ENCODE measurements around the gene CDK14.

The CDK14 gene

DNA sequence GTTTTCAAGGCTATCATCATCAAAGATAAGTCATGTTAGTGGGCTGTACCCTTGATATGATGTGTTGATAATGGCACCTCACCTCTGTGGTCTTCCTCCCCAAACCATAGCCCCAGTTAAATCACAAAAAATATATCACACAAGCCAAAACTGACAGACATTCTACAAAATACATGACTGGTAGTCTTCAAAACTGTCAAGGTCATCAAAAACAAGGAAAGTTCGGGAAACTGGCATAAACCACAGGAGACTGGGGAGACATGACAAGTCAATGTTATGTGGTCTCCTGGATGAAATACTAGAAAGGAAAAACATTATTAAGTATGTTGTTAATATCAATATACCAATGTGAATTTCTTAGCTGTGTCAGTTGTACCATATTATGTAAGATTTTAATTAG is 388.6 kb downstream of the CDK14 start:
- no peak for DNase-seq (ENCODE audit: extremely low read depth in 1 of 2, low read depth in 1 of 2)

DNA sequence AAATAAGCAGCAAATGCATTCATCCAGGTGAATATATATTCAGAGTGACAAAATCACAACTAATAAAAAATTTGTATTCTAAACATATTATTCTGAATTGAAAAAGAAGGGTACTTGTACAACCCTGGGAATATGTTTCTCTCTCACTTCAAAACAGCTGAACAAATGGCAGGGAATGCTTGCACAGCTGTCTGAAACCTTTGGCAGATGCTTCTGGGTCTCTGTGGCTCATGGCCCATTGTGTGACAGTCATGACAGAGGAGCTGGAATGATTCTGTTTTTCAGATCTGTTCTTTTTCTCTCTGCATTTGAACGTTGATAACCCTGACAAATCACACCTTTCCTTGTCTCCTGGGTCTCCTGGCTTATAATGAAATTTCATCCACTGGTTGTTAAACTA is 392.4 kb downstream of the CDK14 start:
- DNase-seq (ENCODE audit: extremely low read depth in 1 of 2, low read depth in 1 of 2), result no peak

DNA sequence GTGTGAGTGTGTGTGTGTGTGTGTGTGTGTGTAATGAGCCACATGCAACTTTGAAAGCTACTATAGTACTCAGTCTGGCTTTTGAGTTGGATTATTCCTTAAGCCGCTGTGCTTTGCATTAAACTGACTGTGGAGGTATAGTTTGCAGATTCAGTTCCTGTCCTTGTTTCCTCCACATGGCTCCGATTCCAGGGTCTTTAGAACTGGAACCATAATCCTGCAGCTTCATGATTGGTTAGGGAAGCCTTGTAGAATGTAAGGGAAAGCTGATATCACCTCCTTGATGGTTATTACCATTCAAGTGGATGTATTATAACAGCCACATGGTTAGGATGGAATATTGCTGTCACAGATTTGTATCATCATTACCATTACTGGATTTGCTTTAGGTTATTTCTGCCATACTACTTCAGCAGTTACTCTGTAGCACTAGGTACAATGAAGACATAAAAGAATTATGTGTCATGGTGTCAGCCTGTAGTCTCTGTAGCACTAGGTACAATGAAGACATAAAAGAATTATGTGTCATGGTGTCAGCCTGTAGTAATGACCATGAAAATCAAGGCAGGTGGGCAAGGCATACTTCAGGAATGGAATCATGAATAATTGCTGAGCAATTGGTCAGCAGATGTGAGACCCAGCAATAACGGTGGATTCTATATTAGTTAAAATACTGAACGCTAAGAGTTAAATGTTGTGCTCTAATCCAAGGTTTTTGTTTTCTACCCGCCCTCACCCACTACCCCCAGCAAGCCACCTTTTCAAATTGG is 393.1 kb downstream of the CDK14 start:
- DNase-seq (ENCODE audit: extremely low read depth in 1 of 2, low read depth in 1 of 2), result no peak

DNA sequence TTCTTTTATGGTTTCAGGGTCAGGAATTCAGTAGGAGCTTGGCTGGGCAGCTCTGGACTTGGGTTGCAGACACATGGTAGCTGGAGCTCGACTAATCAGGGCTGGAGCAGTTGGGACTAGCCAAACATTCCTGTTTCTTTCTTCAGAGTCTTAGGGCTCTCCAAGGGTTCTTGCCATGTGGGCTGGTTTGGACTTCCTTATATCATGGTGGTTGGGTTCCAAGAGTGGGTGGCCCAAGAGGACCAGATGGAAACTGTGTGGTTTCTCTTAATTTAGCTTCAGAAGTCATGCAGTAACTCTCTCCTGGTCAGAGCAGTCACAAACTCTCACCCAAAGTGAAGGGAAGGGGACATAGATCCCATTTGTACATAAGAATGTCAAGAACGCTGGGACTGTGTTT is 398.0 kb downstream of the CDK14 start:
- DNase-seq (ENCODE audit: extremely low read depth in 1 of 2, low read depth in 1 of 2), result no peak

DNA sequence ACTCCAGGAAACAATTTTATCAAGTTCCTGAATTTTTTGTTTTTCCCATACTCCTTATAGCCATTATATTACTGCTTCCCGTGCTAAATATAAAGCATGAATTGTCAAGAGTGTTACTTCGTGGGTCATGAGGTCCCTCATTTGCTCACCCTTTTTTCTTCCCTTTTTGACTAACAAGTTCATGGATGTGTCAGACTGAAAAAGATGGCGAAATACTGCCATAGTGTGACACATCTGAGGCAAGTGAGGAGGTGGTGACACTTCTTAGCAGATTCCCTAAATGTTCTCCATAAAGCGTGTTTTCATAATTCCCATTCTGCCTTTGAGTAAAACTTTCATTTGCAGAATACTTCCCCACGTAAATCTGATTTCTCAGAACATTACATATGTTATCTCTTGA is 398.5 kb downstream of the CDK14 start:
- no peak for DNase-seq (ENCODE audit: extremely low read depth in 1 of 2, low read depth in 1 of 2)

DNA sequence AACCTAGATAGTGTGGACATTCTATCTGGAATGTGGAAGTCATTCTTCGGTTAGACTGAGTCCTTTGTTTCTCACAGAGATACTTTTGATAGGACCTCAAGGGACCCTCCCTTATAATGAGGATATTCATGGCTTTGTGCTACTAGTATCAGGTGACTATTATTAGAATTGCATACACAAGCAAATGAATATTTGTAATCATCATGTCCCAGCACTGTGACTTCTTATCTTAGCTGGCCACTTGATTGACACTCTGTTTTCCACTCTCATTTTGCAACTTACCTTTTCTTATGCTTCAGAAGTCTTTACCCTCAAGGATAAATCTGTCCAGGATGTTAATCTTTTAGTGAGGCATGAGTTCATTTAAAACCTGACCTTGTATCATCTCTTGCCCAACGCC is 399.9 kb downstream of the CDK14 start:
- no peak for DNase-seq (ENCODE audit: extremely low read depth in 1 of 2, low read depth in 1 of 2)

DNA sequence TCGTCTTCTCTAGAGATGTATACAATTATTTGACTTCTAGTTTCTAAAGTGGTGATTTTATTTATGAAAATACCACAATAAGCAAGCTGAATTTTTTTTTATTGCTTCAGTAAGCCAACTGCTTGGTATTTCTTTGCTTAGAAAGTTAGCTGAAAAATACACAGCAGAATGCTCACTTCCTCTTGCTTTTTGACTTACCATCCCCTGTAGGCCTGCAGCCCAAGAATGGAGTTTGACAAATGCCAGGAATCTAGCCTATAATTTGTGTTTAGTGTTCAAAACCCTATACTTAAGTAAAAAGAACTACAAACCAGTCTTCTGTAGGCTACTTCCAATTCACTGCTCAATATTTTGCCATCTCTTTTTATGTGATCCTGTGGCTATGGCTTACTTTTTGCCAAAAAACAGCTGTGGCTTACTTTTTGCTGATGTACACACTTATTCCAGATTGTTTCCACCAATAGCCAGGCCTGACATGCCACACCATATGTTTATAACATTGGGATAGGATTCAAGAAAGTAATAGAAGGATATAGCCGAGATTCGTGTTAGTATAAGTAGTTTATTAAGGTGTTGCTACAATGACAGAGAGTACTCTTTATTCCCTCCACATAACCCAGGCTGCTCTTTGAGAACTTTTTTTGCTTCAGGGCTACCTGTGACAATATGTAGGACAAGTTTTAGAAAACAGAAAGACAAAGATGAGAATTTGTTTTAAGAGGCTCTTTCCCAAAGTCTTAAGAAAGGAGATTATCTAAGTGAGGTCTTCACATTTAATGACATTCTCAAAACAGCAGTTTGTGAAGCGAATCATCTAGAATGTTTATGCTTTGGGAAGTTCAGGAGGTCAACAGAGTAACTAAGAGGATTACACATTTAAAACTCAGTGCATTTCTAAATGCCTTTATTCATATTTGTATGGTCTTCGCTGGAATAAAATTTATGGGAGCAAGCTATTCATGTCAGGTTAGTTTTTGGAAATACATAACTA is 404.2 kb downstream of the CDK14 start:
- DNase-seq (ENCODE audit: extremely low read depth in 1 of 2, low read depth in 1 of 2), result no peak

DNA sequence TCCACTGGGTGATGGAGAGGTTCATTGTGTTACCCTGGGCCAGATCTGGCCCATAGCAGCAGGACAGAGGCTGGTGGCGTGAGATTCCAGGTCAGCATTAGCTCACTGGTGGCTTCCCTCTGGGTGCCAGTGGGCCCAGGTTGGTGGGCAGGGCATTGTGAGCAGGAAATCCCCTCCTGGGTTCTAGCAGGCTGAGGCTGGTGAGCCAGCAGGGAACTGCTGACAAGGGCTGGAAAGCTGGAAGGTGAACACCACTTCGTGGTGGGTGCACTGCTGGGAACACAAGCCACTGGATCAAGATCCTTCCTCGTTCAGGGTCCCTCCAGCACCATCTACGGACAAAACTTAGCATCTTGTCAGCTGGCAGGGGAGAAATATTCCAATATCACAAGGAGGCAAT is 408.9 kb downstream of the CDK14 start:
- DNase-seq (ENCODE audit: extremely low read depth in 1 of 2, low read depth in 1 of 2), result no peak

DNA sequence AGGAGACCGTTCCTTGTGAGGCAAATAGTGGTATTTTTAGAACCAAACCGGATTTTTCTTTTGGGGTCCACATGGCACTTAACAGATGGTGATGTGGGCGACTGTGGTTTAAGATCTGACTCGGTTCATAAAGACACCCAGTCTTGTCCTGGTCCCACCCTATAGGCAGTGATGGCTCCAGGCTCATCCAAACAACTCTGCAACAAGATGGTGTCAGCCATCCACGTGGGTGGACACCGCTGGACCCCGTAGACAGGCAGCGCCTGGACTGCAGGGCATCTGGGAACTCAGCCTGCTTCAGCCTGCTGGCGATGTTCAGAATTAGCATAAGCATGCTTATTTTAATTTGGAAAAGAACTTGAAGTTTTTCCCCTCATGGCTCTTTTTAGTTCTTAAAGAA is 409.7 kb downstream of the CDK14 start:
- no peak for DNase-seq (ENCODE audit: extremely low read depth in 1 of 2, low read depth in 1 of 2)

DNA sequence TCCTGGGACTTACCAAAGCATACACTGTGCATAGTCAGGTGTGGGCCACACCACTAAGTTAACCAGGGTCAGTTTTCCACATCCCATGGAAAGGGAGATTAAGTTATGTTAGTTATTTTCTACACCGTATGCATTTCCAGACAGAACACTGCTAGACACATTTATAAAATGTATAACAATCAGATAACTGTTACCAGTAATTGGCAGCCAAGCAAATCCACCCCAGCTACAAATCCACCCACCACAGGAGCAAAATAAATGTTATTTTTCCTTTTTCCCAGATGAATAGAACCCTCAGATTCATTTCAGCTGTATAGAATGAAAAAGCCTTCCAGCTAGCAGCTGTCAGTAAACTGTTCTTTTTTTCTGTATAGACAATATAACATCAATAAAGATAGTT is 411.2 kb downstream of the CDK14 start:
- no peak for DNase-seq (ENCODE audit: extremely low read depth in 1 of 2, low read depth in 1 of 2)

DNA sequence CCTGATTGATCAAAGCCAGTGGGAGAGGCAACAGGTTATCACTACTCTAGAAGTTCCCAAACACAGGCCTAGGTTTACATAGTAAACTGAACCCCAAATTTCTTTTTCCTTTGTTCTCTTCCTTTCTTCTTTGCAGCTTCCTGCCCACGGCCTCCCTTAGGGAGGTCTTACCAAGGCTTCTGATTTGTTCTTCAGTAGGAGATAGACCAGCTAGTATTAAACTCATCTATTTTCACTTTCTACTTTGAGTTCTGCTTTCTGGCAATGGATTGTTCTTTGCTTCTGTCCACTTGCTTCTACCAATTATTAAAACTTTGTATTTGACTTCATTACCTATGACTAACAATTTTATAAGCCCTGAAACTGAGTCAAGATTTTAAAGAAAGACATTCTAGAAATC is 417.0 kb downstream of the CDK14 start:
- DNase-seq (ENCODE audit: extremely low read depth in 1 of 2, low read depth in 1 of 2), result no peak

DNA sequence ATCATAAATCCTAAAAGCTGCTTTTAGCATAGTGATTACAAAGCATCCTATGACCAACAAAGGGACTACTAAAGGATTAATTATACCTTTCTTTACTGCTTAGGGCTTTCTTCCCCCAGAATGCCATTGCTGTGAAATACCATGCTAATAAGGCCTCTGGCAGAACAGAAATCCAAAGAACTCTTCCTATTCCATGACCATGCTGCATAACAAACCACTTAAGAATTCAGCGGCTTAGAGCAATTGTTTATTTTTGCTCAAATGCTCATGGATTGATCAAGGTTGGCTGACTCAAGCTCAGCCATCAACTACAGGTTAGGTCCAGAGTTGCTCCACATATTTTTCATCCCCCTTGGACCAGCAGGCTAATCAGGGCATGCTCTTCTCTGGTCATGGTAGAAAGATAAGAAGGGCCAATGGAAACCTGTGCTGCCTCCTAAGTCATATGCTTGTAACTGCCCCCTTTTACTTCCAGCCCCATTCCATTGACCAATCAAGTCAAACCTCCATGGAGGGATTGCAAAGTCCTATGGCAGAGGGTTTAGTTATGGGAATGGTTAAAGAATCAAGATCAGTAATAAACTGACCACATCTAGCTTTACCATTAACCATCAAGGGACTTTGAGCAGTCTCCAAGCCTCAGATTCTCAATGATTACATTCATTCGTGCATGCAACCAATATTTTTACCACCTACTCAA is 423.7 kb downstream of the CDK14 start:
- DNase-seq (ENCODE audit: extremely low read depth in 1 of 2, low read depth in 1 of 2), result no peak

DNA sequence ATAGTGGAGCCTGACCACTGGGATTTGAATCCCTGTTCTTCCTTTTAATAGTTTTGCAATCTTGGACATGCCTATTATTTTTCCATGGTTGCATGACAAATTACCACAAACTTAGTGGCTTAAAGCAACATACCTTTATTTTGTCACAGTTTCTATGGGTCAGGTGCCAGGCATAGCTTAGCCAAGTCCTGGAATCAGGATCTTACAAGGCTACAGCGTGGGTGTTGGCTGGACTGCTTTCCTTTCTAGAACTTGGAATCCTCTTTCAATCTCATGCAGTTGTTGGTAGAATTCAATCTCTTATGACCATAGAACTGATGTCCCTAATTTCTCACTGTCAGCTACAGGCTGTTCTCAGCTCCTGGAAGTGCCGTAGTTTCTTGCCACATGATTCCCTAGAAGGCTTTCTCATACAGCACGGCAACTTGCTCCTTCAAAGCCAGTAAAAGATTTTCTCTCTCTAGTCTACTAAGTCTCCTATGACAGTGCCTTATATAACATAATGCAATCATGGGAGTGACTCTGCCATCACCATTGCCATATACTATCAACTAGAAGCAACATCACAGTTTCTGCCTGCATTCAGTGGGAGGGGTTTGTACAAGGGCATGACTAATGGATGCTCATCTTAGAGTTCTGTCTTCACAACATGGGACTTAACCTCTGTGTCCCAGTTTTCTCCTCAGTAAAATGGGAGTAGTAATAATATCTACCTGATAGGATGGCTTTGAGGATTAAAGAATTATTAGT is 424.7 kb downstream of the CDK14 start:
- no peak for DNase-seq (ENCODE audit: extremely low read depth in 1 of 2, low read depth in 1 of 2)

DNA sequence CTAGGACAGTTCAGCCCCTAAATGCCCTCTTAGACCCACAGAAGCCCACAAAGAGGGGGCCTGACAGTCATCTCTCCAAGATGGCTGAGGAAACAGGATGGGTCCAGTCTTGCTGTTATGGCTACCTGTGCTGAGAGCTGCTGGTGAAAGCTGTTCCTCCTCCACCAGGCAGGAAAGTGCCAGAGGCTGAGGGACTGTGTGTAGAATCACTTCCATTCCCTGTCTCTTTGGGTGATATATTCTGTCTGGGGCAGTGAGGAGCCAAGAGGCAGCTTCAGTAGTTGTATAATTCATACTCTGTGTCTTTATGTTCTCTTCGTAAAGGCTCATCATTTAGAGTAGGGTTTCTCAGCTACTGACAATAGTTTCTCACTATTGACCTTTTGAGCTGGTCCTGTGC is 425.8 kb downstream of the CDK14 start:
- no peak for DNase-seq (ENCODE audit: extremely low read depth in 1 of 2, low read depth in 1 of 2)

DNA sequence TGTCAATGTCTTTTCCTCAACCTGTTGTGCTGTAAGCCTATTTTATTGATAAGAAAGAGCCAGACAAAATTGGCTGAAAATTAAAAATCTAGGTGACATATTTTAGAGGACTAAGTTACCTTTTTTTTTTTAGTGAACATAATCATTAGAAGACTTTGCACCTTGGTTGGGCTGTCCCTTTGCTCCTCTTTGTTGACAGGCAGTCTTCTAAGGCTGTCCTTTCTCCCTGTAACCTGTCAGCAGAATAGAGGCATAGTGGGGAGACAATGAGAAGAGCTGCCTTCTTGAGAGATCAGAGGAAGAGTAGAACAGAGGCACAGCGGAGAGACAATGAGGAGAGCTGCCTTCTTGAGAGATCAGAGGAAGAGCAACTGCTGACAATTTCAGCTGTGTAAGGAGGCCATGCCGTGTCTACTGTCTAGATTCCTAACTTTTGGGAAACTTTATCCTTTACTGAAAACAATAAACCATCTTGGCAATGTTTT is 429.8 kb downstream of the CDK14 start:
- DNase-seq (ENCODE audit: extremely low read depth in 1 of 2, low read depth in 1 of 2), result no peak

DNA sequence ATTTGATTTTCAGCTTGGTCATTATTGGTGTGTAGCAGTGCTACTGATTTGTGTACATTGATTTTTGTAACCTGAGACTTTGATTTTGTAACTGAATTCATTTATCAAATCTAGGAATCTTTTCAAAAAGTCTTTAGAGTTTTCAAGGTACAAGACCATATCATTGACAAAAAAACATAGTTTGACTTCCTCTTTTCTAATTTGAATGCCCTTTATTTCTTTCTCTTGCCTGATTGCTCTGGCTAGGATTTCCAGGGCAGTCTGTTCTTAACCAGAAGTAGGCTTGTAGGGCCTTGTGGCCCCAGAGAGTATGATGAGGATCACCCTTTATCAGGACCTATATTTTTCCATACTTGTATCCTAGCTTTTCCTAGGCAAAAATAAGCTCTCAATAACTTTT is 433.6 kb downstream of the CDK14 start:
- DNase-seq (ENCODE audit: extremely low read depth in 1 of 2, low read depth in 1 of 2), result no peak

DNA sequence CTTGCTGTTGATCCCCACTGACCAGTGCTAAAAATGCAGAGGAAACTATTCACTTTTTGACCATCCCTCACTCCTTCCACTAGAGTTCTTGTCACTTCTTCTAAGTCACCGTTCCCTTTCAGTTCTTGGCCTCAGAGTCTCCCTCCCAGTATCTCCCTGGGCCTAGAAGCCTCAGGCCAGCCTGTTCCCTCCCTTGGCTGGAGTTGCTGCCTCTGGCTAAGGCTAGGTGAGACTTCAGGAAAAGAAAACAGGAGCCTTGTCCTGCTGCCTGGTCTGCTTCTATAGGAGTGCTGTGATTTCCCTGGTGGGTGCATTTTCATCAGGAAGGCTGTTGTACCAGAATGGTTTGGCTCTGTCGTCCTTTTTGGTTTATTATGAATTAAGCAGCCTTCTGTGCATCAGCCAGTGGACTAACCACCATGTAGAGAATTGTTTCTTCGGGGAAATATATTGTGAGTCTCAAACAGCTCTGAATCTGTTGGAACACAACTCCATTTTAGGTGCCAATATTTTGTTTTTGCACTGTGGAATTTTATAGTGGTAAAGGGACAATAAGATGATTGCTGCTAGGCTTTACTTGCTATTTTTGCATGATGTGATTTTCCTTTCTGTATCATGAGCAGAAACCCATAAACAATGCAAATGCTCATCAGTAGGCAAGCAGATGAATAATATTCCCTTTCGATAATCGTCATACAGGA is 434.7 kb downstream of the CDK14 start:
- no peak for DNase-seq (ENCODE audit: extremely low read depth in 1 of 2, low read depth in 1 of 2)

DNA sequence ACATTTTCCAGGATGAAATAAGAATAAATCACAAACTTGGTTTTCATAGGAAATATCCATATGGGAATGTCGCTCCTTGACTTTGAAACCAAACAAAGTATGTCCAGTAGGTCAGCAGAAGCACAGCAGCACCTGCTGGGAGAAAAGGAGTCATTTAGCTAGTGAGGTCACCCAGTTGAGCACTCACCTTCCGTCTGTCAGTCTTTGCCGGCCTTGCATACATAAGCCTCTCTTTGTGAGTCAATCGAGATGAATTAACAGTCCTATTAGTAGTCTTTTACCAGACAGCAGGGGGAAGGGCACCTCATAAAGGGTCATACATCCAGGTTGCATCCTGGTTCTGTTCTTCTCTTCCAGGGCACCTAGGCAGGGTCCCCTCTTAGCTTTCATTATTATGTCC is 435.6 kb downstream of the CDK14 start:
- no peak for DNase-seq (ENCODE audit: extremely low read depth in 1 of 2, low read depth in 1 of 2)

DNA sequence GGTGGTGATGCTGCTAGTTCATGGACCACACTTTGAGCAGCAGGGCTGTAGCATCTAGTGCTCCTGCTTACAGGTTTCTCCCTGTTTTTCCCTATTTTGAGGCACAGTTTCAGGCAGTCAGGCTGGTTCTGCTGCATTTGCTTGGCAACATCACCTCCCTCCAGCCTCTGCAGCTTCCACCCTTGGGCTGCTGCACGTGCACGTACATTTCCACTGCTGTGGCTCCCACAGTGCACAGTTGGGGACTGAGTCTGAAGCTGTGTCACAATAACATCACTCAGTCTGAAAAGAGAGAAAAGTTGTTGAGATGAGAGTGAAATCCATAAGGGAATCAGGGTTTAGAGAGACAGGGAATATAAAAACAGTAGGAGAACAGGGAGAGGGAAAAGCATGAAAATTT is 437.5 kb downstream of the CDK14 start:
- no peak for DNase-seq (ENCODE audit: extremely low read depth in 1 of 2, low read depth in 1 of 2)

All from activated CD8-positive, alpha-beta memory T cell treated with anti-CD3 and anti-CD28 coated beads for 1 hour (primary cell).